ENCODE data around the gene DMAC1.

DNA sequence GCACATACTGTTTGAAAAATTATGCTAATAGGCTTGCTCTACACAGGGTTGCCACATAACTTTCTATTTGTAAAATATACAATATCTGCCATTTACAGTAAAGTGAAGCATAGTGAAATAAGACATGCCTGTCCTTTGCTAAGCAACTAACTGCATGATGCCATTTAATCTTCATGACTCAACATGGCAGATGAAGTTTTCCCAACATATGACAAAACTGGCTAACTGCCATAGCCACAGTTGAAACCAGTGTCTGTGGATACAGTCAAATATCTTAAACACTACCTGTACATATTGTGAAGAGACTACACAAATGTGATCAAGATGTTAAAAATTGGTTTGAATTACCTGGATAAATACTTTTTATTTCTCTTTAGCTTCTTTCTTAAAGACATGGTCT is 3.1 kb upstream of the DMAC1 start:
- no peak for TF ChIP-seq CTCF (IDR thresholded peaks at IDR 0.05)
- no peak for TF ChIP-seq POLR2A (IDR thresholded peaks at IDR 0.05)

Measured in heart left ventricle (tissue), 13 donors.